Thyroid gland (tissue), 4 donors: ENCODE data around the gene DOCK2.

ENCODE experiments used
- CTCF ChIP-seq, 6 experiments: fragments of 200-600 bp in 3 of 6; fragments of 450-650 bp in 3 of 6; sonication (generic) in 3 of 6; IDR thresholded peaks; one replicate each; pipeline ENCODE4 v1.5.1; 2016 to 2019; ENCODE audit warnings: antibody characterized with exemption in 6 of 6, mild to moderate bottlenecking in 2 of 6, inconsistent platforms in 1 of 6, moderate library complexity in 1 of 6
- POLR2A ChIP-seq, 2 donors: fragments of 450-650 bp; IDR thresholded peaks; one replicate each; pipeline ENCODE4 v1.6.1; 2017; ENCODE audit warnings: antibody characterized with exemption in 2 of 2, mild to moderate bottlenecking in 2 of 2, moderate library complexity in 1 of 2

- TF ChIP-seq POLR2A (IDR thresholded peaks at IDR 0.05): no peak
- TF ChIP-seq CTCF (IDR thresholded peaks at IDR 0.05): no peak
Observed at GRCh38 chr5:169712428-169712827, 75.4 kb downstream of the DOCK2 start.
